ENCODE measurements around the gene FRS2.

DNA sequence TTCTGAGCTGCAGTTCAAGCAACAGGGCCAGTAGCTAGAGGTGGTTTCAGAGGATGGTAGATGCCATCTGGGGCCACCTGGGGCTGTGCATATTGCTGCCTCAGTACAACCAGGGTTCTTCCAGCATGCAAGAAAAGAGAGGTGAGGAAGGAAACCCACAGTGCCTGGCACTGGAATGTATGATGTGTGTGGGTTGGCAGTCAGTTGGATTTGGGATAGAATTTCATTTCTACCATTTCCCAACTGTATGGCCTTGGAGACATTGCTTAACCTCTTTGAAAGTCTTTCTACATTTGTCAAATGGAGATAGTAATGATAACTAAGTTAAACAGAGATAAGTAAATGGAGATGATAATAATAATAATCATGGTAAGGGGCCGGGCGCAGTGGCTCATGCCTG is 150.7 kb downstream of the FRS2 start:
- TF ChIP-seq, protein P1, sequence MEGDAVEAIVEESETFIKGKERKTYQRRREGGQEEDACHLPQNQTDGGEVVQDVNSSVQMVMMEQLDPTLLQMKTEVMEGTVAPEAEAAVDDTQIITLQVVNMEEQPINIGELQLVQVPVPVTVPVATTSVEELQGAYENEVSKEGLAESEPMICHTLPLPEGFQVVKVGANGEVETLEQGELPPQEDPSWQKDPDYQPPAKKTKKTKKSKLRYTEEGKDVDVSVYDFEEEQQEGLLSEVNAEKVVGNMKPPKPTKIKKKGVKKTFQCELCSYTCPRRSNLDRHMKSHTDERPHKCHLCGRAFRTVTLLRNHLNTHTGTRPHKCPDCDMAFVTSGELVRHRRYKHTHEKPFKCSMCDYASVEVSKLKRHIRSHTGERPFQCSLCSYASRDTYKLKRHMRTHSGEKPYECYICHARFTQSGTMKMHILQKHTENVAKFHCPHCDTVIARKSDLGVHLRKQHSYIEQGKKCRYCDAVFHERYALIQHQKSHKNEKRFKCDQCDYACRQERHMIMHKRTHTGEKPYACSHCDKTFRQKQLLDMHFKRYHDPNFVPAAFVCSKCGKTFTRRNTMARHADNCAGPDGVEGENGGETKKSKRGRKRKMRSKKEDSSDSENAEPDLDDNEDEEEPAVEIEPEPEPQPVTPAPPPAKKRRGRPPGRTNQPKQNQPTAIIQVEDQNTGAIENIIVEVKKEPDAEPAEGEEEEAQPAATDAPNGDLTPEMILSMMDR (IDR thresholded peaks at IDR 0.05; ENCODE audit: insufficient read depth, low read length) = no peak
- no peak for TF ChIP-seq POLR2AphosphoS5 (IDR thresholded peaks at IDR 0.05; ENCODE audit: low read depth)
